ENCODE measurements around the gene SNCAIP.

Gene SNCAIP

GRCh38 chr5:122283592-122283991, 28.4 kb upstream of the SNCAIP start:
- H3K27me3 ChIP-seq (ENCODE audit: insufficient read depth, poor library complexity, severe bottlenecking) = peaks cover 8% of the 10 kb centered on the region
- no peaks in the 10 kb centered on the region for H3K9me3 ChIP-seq (ENCODE audit: severe bottlenecking)
- H3K4me3 ChIP-seq (ENCODE audit: severe bottlenecking) = no peak overlapping the region
- H3K27ac ChIP-seq (ENCODE audit: poor library complexity, severe bottlenecking) = no peak overlapping the region
- no peaks in the 10 kb centered on the region for H3K4me1 ChIP-seq (ENCODE audit: insufficient read depth, poor library complexity, severe bottlenecking)
- ATAC-seq (ENCODE audit: low read depth) (no peak), DNase-seq (ENCODE audit: low spot score) (no peak)
- no peaks in the 10 kb centered on the region for H3K36me3 ChIP-seq (ENCODE audit: low read depth)
- TF ChIP-seq CTCF (IDR thresholded peaks at IDR 0.05; ENCODE audit: poor library complexity, severe bottlenecking) = no peak

- peaks cover 8% of the 10 kb centered on the region for H3K27me3 ChIP-seq (ENCODE audit: insufficient read depth, poor library complexity, severe bottlenecking)
- no peak overlapping the region for H3K27ac ChIP-seq (ENCODE audit: poor library complexity, severe bottlenecking)
- no peaks in the 10 kb centered on the region for H3K36me3 ChIP-seq (ENCODE audit: low read depth)
- no peaks in the 10 kb centered on the region for H3K9me3 ChIP-seq (ENCODE audit: severe bottlenecking)
- no peaks in the 10 kb centered on the region for H3K4me1 ChIP-seq (ENCODE audit: insufficient read depth, poor library complexity, severe bottlenecking)
- ATAC-seq (ENCODE audit: low read depth) = no peak
- H3K4me3 ChIP-seq (ENCODE audit: severe bottlenecking) = no peak overlapping the region
- TF ChIP-seq CTCF (IDR thresholded peaks at IDR 0.05; ENCODE audit: poor library complexity, severe bottlenecking) = no peak
- no peak for DNase-seq (ENCODE audit: low spot score)
Measured at GRCh38 chr5:122286541-122286940, 25.5 kb upstream of the SNCAIP start.

GRCh38 chr5:122287101-122287500, 24.9 kb upstream of the SNCAIP start:
- no peak for ATAC-seq (ENCODE audit: low read depth)
- TF ChIP-seq CTCF (IDR thresholded peaks at IDR 0.05; ENCODE audit: poor library complexity, severe bottlenecking) = no peak
- H3K4me3 ChIP-seq (ENCODE audit: severe bottlenecking) = no peak overlapping the region
- H3K27ac ChIP-seq (ENCODE audit: poor library complexity, severe bottlenecking) = no peak overlapping the region
- no peaks in the 10 kb centered on the region for H3K9me3 ChIP-seq (ENCODE audit: severe bottlenecking)
- H3K27me3 ChIP-seq (ENCODE audit: insufficient read depth, poor library complexity, severe bottlenecking) = peaks cover 8% of the 10 kb centered on the region
- no peaks in the 10 kb centered on the region for H3K4me1 ChIP-seq (ENCODE audit: insufficient read depth, poor library complexity, severe bottlenecking)
- no peaks in the 10 kb centered on the region for H3K36me3 ChIP-seq (ENCODE audit: low read depth)
- no peak for DNase-seq (ENCODE audit: low spot score)

GRCh38 chr5:122291000-122291901, 20.8 kb upstream of the SNCAIP start:
- no peak overlapping the region for H3K4me3 ChIP-seq (ENCODE audit: severe bottlenecking)
- no peaks in the 10 kb centered on the region for H3K4me1 ChIP-seq (ENCODE audit: insufficient read depth, poor library complexity, severe bottlenecking)
- no peak overlapping the region for H3K27ac ChIP-seq (ENCODE audit: poor library complexity, severe bottlenecking)
- peaks cover 4% of the 10 kb centered on the region for H3K9me3 ChIP-seq (ENCODE audit: severe bottlenecking)
- DNase-seq (ENCODE audit: low spot score) = no peak
- H3K36me3 ChIP-seq (ENCODE audit: low read depth) = no peaks in the 10 kb centered on the region
- ATAC-seq (ENCODE audit: low read depth) = peak; percentile 54
- no peak for TF ChIP-seq CTCF (IDR thresholded peaks at IDR 0.05; ENCODE audit: poor library complexity, severe bottlenecking)
- H3K27me3 ChIP-seq (ENCODE audit: insufficient read depth, poor library complexity, severe bottlenecking) = no peaks in the 10 kb centered on the region

GRCh38 chr5:122292332-122292731, 19.7 kb upstream of the SNCAIP start:
- H3K4me1 ChIP-seq (ENCODE audit: insufficient read depth, poor library complexity, severe bottlenecking) = no peaks in the 10 kb centered on the region
- H3K27ac ChIP-seq (ENCODE audit: poor library complexity, severe bottlenecking) = no peak overlapping the region
- no peaks in the 10 kb centered on the region for H3K36me3 ChIP-seq (ENCODE audit: low read depth)
- no peak overlapping the region for H3K4me3 ChIP-seq (ENCODE audit: severe bottlenecking)
- peaks cover 4% of the 10 kb centered on the region for H3K9me3 ChIP-seq (ENCODE audit: severe bottlenecking)
- ATAC-seq (ENCODE audit: low read depth) = no peak
- H3K27me3 ChIP-seq (ENCODE audit: insufficient read depth, poor library complexity, severe bottlenecking) = no peaks in the 10 kb centered on the region
- no peak for DNase-seq (ENCODE audit: low spot score)
- no peak for TF ChIP-seq CTCF (IDR thresholded peaks at IDR 0.05; ENCODE audit: poor library complexity, severe bottlenecking)

Data from RWPE2 (cell line).